H1 (cell line): ENCODE data around the gene GUCY1A2.
"Not testable (repeated sequence)": the region's sequence is repeated elsewhere in the genome, so short reads cannot be mapped to it uniquely, and the experiment has no call there.

Experiments used
- CHD1 ChIP-seq: IDR thresholded peaks from 2 replicates; pipeline ENCODE4 v1.6.1; 2012; ENCODE audit warnings: low read depth, low read length, improper control_type of control experiment
- FOSL1 ChIP-seq: IDR thresholded peaks from 2 replicates; pipeline ENCODE4 v1.6.1; 2011; ENCODE audit warnings: mild to moderate bottlenecking, low read depth, low read length, moderate library complexity; ENCODE audit not compliant: insufficient read depth
- JUN ChIP-seq: IDR thresholded peaks from 2 replicates; pipeline ENCODE4 v1.6.1; 2011; ENCODE audit warnings: low read depth, mild to moderate bottlenecking, improper control_type of control experiment, low read length
- PHF8 ChIP-seq: fragments of 200-600 bp; sonication (generic); conservative IDR thresholded peaks from 2 replicates; pipeline ENCODE4 v1.7.1; 2012; ENCODE audit warnings: low read depth, mild to moderate bottlenecking, inconsistent platforms, low read length, moderate library complexity
- POLR2A ChIP-seq, 2 experiments: IDR thresholded peaks; 1 replicate in 1 of 2; 2 replicates in 1 of 2; pipeline ENCODE4 v1.6.1; 2011; ENCODE audit warnings: low read depth in 2 of 2, low read length in 2 of 2, mild to moderate bottlenecking in 2 of 2; ENCODE audit errors: control extremely low read depth in 1 of 2
- POLR2AphosphoS5 ChIP-seq: IDR thresholded peaks from 2 replicates; pipeline ENCODE4 v1.6.1; 2011; ENCODE audit warnings: low read depth, low read length
- SRF ChIP-seq: IDR thresholded peaks from 2 replicates; pipeline ENCODE4 v1.6.1; 2011; ENCODE audit warnings: mild to moderate bottlenecking, low read depth, low read length, moderate library complexity
- TAF1 ChIP-seq: IDR thresholded peaks from 2 replicates; pipeline ENCODE4 v1.6.1; 2011; ENCODE audit warnings: mild to moderate bottlenecking, low read depth, low read length
- TCF12 ChIP-seq: IDR thresholded peaks from 2 replicates; pipeline ENCODE4 v1.6.1; 2011; ENCODE audit warnings: low read depth, mild to moderate bottlenecking, low read length
- YY1 ChIP-seq: IDR thresholded peaks from 2 replicates; pipeline ENCODE4 v1.6.1; 2011; ENCODE audit warnings: low read depth, mild to moderate bottlenecking, low read length
- TF ChIP-seq, protein P1 (sequence below), 3 experiments: IDR thresholded peaks; 1 replicate in 2 of 3; 2 replicates in 1 of 3; pipeline versions ENCODE4 v1.5.1 to v1.6.1; 2011; ENCODE audit warnings: low read length in 3 of 3, mild to moderate bottlenecking in 3 of 3, inconsistent platforms in 2 of 3, low read depth in 1 of 3, moderate library complexity in 1 of 3; ENCODE audit not compliant: insufficient read depth in 1 of 3; ENCODE audit errors: control extremely low read depth in 1 of 3
- TF ChIP-seq, protein P2 (sequence below): IDR thresholded peaks from 2 replicates; pipeline ENCODE4 v1.6.1; 2011; ENCODE audit warnings: low read length, improper control_type of control experiment
- TF ChIP-seq, protein P3 (sequence below): IDR thresholded peaks from 2 replicates; pipeline ENCODE4 v1.6.1; 2012; ENCODE audit warnings: inconsistent platforms

DNA sequence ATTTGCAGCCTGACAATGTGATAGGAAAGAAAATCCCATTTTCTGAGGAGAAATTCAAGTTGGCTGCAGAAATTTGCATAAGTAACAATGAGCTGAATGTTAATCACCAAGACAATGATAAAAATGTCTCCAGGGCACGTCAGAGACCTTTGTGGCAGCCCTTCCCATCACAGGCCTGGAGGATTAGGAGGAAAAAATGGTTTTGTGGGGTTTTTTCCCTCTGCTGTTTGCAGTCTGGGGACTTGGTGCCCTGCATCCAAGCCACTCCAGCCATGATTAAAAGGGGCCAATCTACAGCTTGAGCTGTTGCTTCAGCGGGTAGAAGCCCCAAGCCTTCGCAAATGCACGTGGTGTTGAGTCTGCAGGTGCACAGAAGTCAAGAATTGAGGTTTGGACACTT is 33.1 kb upstream of the GUCY1A2 start:
- TF ChIP-seq, protein P1, sequence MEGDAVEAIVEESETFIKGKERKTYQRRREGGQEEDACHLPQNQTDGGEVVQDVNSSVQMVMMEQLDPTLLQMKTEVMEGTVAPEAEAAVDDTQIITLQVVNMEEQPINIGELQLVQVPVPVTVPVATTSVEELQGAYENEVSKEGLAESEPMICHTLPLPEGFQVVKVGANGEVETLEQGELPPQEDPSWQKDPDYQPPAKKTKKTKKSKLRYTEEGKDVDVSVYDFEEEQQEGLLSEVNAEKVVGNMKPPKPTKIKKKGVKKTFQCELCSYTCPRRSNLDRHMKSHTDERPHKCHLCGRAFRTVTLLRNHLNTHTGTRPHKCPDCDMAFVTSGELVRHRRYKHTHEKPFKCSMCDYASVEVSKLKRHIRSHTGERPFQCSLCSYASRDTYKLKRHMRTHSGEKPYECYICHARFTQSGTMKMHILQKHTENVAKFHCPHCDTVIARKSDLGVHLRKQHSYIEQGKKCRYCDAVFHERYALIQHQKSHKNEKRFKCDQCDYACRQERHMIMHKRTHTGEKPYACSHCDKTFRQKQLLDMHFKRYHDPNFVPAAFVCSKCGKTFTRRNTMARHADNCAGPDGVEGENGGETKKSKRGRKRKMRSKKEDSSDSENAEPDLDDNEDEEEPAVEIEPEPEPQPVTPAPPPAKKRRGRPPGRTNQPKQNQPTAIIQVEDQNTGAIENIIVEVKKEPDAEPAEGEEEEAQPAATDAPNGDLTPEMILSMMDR (IDR thresholded peaks at IDR 0.05; ENCODE audit: control extremely low read depth in 1 of 3, insufficient read depth in 1 of 3, low read depth in 1 of 3, low read length in 3 of 3) = not testable (repeated sequence)
- TF ChIP-seq SRF; YY1; CHD1; POLR2A (IDR thresholded peaks at IDR 0.05; ENCODE audit: control extremely low read depth in 1 of 2, low read depth in 2 of 2, low read length in 2 of 2); TAF1; JUN; FOSL1; POLR2AphosphoS5; PHF8; TCF12: not testable (repeated sequence)
- TF ChIP-seq, protein P2, sequence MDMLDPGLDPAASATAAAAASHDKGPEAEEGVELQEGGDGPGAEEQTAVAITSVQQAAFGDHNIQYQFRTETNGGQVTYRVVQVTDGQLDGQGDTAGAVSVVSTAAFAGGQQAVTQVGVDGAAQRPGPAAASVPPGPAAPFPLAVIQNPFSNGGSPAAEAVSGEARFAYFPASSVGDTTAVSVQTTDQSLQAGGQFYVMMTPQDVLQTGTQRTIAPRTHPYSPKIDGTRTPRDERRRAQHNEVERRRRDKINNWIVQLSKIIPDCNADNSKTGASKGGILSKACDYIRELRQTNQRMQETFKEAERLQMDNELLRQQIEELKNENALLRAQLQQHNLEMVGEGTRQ = not testable (repeated sequence)
- TF ChIP-seq, protein P3, sequence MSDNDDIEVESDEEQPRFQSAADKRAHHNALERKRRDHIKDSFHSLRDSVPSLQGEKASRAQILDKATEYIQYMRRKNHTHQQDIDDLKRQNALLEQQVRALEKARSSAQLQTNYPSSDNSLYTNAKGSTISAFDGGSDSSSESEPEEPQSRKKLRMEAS = not testable (repeated sequence)
